GM12891 (cell line): Measurements from ENCODE around the gene CLDN20.

ENCODE experiments used
- POLR2A ChIP-seq: IDR thresholded peaks from 2 replicates; pipeline ENCODE4 v1.6.1; 2011; ENCODE audit warnings: low read depth, low read length, control low read depth
- POLR2AphosphoS5 ChIP-seq: IDR thresholded peaks from 2 replicates; pipeline ENCODE4 v1.6.1; 2011; ENCODE audit warnings: low read depth, low read length, control low read depth
- SPI1 ChIP-seq: IDR thresholded peaks from 2 replicates; pipeline ENCODE4 v1.6.1; 2011; ENCODE audit warnings: low read depth, low read length, control low read depth
- TAF1 ChIP-seq: IDR thresholded peaks from 2 replicates; pipeline ENCODE4 v1.6.1; 2011; ENCODE audit warnings: low read depth, low read length, control low read depth

DNA sequence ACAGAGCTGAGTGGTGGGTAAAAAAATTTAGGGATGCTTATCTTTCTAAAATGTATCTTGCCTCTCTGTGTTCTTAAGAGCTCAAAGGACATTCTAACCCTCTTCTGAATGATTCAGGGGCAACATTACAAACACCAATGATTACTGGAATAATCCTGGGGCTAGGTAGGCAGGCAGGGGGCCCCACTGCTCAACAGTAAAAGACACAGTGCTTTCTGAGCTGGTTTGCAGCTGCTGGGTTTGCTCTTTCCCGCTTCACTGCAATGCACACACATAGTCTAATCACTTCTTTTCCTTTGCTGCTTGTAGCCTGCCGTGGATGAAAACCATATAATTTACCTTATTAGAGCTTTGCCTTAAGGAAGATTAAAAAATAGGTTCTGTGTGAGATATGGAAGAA, 23.9 kb downstream of the CLDN20 start:
- TF ChIP-seq POLR2AphosphoS5 (no peak), POLR2A (no peak), TAF1 (no peak), SPI1 (no peak)
